GM23248 (cell line): ENCODE results near the gene PHF21B.

Experiments used
- EZH2 ChIP-seq: fragments of 200-600 bp; sonication (generic); IDR thresholded peaks from 2 replicates; pipeline ENCODE4 v1.6.1; 2018; ENCODE audit warnings: antibody characterized with exemption, mild to moderate bottlenecking; ENCODE audit not compliant: insufficient read depth, poor library complexity, severe bottlenecking
- EZH2phosphoT487 ChIP-seq: fragments of 200-600 bp; sonication (generic); IDR thresholded peaks from 2 replicates; pipeline ENCODE4 v1.6.1; 2018; ENCODE audit warnings: antibody characterized with exemption, moderate library complexity, mild to moderate bottlenecking, low read depth; ENCODE audit not compliant: insufficient read depth

- TF ChIP-seq EZH2 (no peak), EZH2phosphoT487 (no peak)
Observed at GRCh38 chr22:44865193-44866057, 144.4 kb downstream of the PHF21B start.
